GM12864 (cell line): Measurements from ENCODE around the gene MLYCD.

Source experiments
- DNase-seq: peaks from one replicate; pipeline ENCODE4 v3.0.0-alpha.2; 2011; ENCODE audit warnings: low read depth
- H3K4me3 ChIP-seq: 2 replicates; pipeline ENCODE4 v1.5.1; 2011; ENCODE audit warnings: mild to moderate bottlenecking, low read depth, low read length, control low read depth
- CTCF ChIP-seq: IDR thresholded peaks from 2 replicates; pipeline ENCODE4 v1.5.1; 2011; ENCODE audit warnings: low read depth, mild to moderate bottlenecking, moderate library complexity, low read length, control low read depth, inconsistent platforms; ENCODE audit errors: missing control alignments

The MLYCD gene

GRCh38 chr16:83886199-83886971 lies 12.5 kb upstream of the MLYCD start:
- DNase-seq, result no peak
- H3K4me3 ChIP-seq, result no peak overlapping the region
- TF ChIP-seq CTCF, result no peak

GRCh38 chr16:83887080-83887479 lies 11.8 kb upstream of the MLYCD start:
- TF ChIP-seq CTCF, result peak; percentile 5
- no peak overlapping the region for H3K4me3 ChIP-seq
- no peak for DNase-seq

GRCh38 chr16:83887564-83887963 lies 11.4 kb upstream of the MLYCD start:
- H3K4me3 ChIP-seq, result no peak overlapping the region
- no peak for DNase-seq
- TF ChIP-seq CTCF, result no peak

- TF ChIP-seq CTCF, result no peak
- no peak for DNase-seq
These were observed 10.3 kb upstream of the MLYCD start for GRCh38 chr16:83888672-83889044.

GRCh38 chr16:83890359-83890758 lies 8.6 kb upstream of the MLYCD start:
- DNase-seq, result no peak
- no peak overlapping the region for H3K4me3 ChIP-seq
- TF ChIP-seq CTCF, result no peak

More at GRCh38 chr16:83888672-83889044, 10.3 kb upstream of the MLYCD start:
- H3K4me3 ChIP-seq, result no peak overlapping the region

- no peak for TF ChIP-seq CTCF
- no peak overlapping the region for H3K4me3 ChIP-seq
- no peak for DNase-seq
These were observed 7.2 kb upstream of the MLYCD start for GRCh38 chr16:83891742-83892141.

- no peak for TF ChIP-seq CTCF
- DNase-seq, result no peak
- no peak overlapping the region for H3K4me3 ChIP-seq
These were observed 3.7 kb upstream of the MLYCD start for GRCh38 chr16:83895243-83895642.
